Fibroblast of lung (primary cell): Measurements from ENCODE around the gene TJP2. TPM values are rescaled to one million over a fixed set of nuclear protein-coding genes. Genes with fewer than 3 reads are reported as not detected.

Experiments
- DNase-seq, 2 donors: peaks; one replicate each; pipeline versions ENCODE4 v3.0.0 to v3.0.0-alpha.2; 2010; ENCODE audit warnings: low read depth in 2 of 2
- H2AFZ ChIP-seq: 2 replicates; pipeline ENCODE4 v1.5.1; 2012; ENCODE audit warnings: low read length, control low read depth, inconsistent platforms
- H3K27ac ChIP-seq: 2 replicates; pipeline ENCODE4 v1.5.1; 2011; ENCODE audit warnings: low read length, control low read depth; ENCODE audit not compliant: insufficient read depth
- H3K27me3 ChIP-seq: 2 replicates; pipeline ENCODE4 v1.5.1; 2011; ENCODE audit warnings: mild to moderate bottlenecking, low read length; ENCODE audit not compliant: control insufficient read depth, insufficient read depth
- H3K36me3 ChIP-seq: 2 replicates; pipeline ENCODE4 v1.5.1; 2011; ENCODE audit warnings: low read length; ENCODE audit not compliant: control insufficient read depth, insufficient read depth
- H3K4me1 ChIP-seq: 2 replicates; pipeline ENCODE4 v1.5.1; 2011; ENCODE audit warnings: low read length; ENCODE audit not compliant: control insufficient read depth, insufficient read depth; ENCODE audit errors: extremely low read depth
- H3K4me2 ChIP-seq: 2 replicates; pipeline ENCODE4 v1.5.1; 2011; ENCODE audit warnings: low read length, control low read depth; ENCODE audit not compliant: insufficient read depth; ENCODE audit errors: extremely low read depth
- H3K4me3 ChIP-seq, 4 experiments: fragments of 200-600 bp in 1 of 4; sonication (generic) in 1 of 4; replicated peaks in 1 of 4; 2 replicates each; pipeline ENCODE4 v1.5.1; 2011 to 2016; ENCODE audit warnings: low read length in 4 of 4, low read depth in 3 of 4, mild to moderate bottlenecking in 3 of 4, control low read depth in 2 of 4, inconsistent platforms in 1 of 4, mixed read lengths in 1 of 4; ENCODE audit not compliant: insufficient read depth in 1 of 4; ENCODE audit errors: control extremely low read depth in 1 of 4
- H3K79me2 ChIP-seq: 2 replicates; pipeline ENCODE4 v1.5.1; 2012; ENCODE audit warnings: mild to moderate bottlenecking, low read length, inconsistent platforms; ENCODE audit not compliant: control insufficient read depth, insufficient read depth
- H3K9ac ChIP-seq: 2 replicates; pipeline ENCODE4 v1.5.1; 2011; ENCODE audit warnings: mild to moderate bottlenecking, low read length, control low read depth; ENCODE audit not compliant: insufficient read depth
- H3K9me3 ChIP-seq: 2 replicates; pipeline ENCODE4 v1.5.1; 2012; ENCODE audit warnings: low read depth, low read length; ENCODE audit not compliant: control insufficient read depth, insufficient read depth
- H4K20me1 ChIP-seq: 2 replicates; pipeline ENCODE4 v1.5.1; 2011; ENCODE audit warnings: low read length; ENCODE audit not compliant: control insufficient read depth, insufficient read depth; ENCODE audit errors: extremely low read depth
- CTCF ChIP-seq, 2 donors: IDR thresholded peaks in 1 of 2; conservative IDR thresholded peaks in 1 of 2; 1 replicate in 1 of 2; 2 replicates in 1 of 2; pipeline ENCODE4 v1.5.1; 2011 to 2012; ENCODE audit warnings: low read length in 2 of 2, control low read depth in 1 of 2, inconsistent platforms in 1 of 2, low read depth in 1 of 2, mild to moderate bottlenecking in 1 of 2
- EZH2 ChIP-seq: IDR thresholded peaks from 2 replicates; pipeline ENCODE4 v1.5.1; 2012; ENCODE audit warnings: low read length, control low read depth, mild to moderate bottlenecking; ENCODE audit errors: missing control alignments
- polyA plus RNA-seq, 2 donors: library from polyadenylated mRNA; depleted of rRNA in 1 of 2; stranded (reverse) in 1 of 2; unstranded in 1 of 2; fragments of >200 nt; gene quantifications; 2 replicates each; pipeline ENCODE4 v1.2.1, GENCODE V29; 2011 to 2012; ENCODE audit warnings: missing spikeins in 1 of 2
- total RNA-seq: library from RNA; depleted of rRNA; stranded (reverse); fragments of >200 nt; gene quantifications from 2 replicates; pipeline ENCODE4 v1.2.1, GENCODE V29; 2014

Gene TJP2
- total and polyA plus RNA-seq, 2 donors (not counting 1 experiment from before 2014, with no cell fraction given): 25.9 to 36.5 TPM

DNA sequence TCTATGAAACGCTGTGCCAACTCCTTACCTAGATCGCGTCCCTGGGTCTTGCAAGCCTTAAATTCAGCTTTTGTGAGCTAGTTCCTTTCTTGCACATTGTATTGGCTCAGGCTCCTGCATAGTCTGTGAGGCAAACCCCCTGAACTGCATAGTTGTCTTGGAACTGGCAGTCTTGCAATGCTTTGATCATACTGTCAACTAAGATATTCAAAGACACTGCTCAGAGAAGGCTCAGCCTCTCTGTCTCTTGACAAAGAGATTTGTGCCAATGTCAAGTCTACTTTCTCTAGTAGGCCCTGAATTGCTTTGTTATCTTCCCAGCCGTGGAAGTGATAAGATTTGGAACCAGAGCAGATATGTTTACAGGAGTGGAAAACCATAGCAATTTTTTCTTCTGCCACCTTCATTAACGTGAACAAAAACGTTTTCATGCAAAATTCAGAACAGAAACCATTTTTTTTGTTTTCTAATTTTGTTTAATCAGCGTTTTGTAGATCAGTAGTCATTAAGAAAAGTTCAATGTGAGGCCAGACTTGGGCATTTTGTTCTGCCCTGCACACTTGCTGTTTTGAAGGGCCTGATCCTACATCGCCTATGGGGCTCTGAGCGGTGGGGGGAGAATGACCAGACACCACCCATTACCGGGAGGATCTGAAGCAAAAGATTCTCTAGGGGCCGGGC is 123.4 kb downstream of the TJP2 start:
- H4K20me1 ChIP-seq: no peaks in the 10 kb centered on the region
- H3K4me1 ChIP-seq: no peaks in the 10 kb centered on the region
- H3K4me2 ChIP-seq: no peak overlapping the region
- H3K36me3 ChIP-seq: no peaks in the 10 kb centered on the region
- no peaks in the 10 kb centered on the region for H3K9me3 ChIP-seq
- H3K4me3 ChIP-seq: no peak overlapping the region
- no peak overlapping the region for H3K9ac ChIP-seq
- no peaks in the 10 kb centered on the region for H3K79me2 ChIP-seq
- TF ChIP-seq CTCF (conservative IDR thresholded peaks at IDR 0.05 in 1 of 2, IDR thresholded peaks at IDR 0.05 in 1 of 2; ENCODE audit: low read depth in 1 of 2, low read length in 2 of 2): no peak
- no peak for TF ChIP-seq EZH2
- H3K27me3 ChIP-seq: peaks cover 2% of the 10 kb centered on the region
- H3K27ac ChIP-seq: no peak overlapping the region
- H2AFZ ChIP-seq: no peak overlapping the region
- peak in 1 of 2 donors; percentile 6 for DNase-seq

DNA sequence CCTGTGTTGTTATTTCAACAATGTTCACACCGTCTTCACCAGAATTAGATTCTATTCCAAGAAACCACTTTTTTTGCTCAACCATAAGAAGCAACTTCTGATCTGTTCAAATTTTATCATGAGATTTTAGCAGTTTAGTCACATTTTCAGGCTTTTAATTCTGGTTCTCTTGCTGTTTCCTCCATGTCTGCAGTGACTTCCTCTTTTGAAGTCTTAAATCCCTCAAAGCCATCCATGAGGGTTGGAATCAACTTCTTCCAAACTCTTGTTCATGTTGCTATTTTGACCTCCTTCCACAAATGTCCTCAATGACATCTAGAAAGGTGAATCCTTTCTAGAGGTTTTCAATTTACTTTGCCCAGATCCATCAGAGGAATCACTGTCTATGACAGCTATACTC is 125.2 kb downstream of the TJP2 start:
- H3K4me3 ChIP-seq: no peak overlapping the region
- H3K27me3 ChIP-seq: peaks cover 2% of the 10 kb centered on the region
- TF ChIP-seq CTCF (conservative IDR thresholded peaks at IDR 0.05 in 1 of 2, IDR thresholded peaks at IDR 0.05 in 1 of 2; ENCODE audit: low read depth in 1 of 2, low read length in 2 of 2) (no peak), EZH2 (no peak)
- H3K4me2 ChIP-seq: no peak overlapping the region
- H2AFZ ChIP-seq: no peak overlapping the region
- H3K9ac ChIP-seq: no peak overlapping the region
- no peaks in the 10 kb centered on the region for H4K20me1 ChIP-seq
- H3K36me3 ChIP-seq: no peaks in the 10 kb centered on the region
- no peak for DNase-seq
- no peaks in the 10 kb centered on the region for H3K9me3 ChIP-seq
- no peaks in the 10 kb centered on the region for H3K79me2 ChIP-seq
- no peaks in the 10 kb centered on the region for H3K4me1 ChIP-seq
- H3K27ac ChIP-seq: no peak overlapping the region

- H4K20me1 ChIP-seq: no peaks in the 10 kb centered on the region
- H3K27me3 ChIP-seq: peaks cover 2% of the 10 kb centered on the region
- no peak overlapping the region for H3K4me3 ChIP-seq
- H2AFZ ChIP-seq: no peak overlapping the region
- H3K4me1 ChIP-seq: no peaks in the 10 kb centered on the region
- no peak for TF ChIP-seq CTCF (conservative IDR thresholded peaks at IDR 0.05 in 1 of 2, IDR thresholded peaks at IDR 0.05 in 1 of 2; ENCODE audit: low read depth in 1 of 2, low read length in 2 of 2)
- TF ChIP-seq EZH2: no peak
- DNase-seq: no peak
- no peak overlapping the region for H3K9ac ChIP-seq
- H3K4me2 ChIP-seq: no peak overlapping the region
- H3K27ac ChIP-seq: no peak overlapping the region
- no peaks in the 10 kb centered on the region for H3K79me2 ChIP-seq
- no peaks in the 10 kb centered on the region for H3K36me3 ChIP-seq
- no peaks in the 10 kb centered on the region for H3K9me3 ChIP-seq
Measured at GRCh38 chr9:69299826-69300225, 125.7 kb downstream of the TJP2 start.
